Measurements from ENCODE around the gene ACOD1.

DNA sequence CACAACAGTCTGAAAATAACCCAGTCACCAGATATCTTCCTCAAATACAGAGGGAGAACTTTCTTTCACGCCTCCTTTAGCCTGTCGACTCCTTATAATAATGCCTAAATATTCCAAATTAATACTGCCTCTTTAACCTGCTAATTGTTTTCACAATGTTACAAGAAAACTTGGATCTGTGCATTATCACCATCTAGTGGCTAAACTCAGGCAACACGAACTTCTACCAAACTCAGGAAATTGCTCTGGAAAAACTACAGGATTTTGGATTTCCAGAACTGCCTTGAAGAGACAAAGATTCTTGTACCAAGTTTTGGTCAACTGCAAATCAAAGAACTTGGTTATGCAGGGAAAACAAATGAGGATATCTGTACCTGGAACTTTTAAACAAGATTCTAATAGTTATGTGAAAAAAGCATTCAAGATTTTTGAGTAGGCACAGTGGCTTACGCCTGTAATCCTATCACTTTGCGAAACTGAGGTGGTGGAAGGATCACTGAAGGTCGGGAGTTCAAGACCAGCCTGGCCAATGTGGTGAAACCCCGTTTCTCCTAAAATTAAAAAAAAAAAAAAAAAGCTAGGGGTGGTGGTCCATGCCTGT lies 54.4 kb downstream of the ACOD1 start:
- TF ChIP-seq, protein P1, sequence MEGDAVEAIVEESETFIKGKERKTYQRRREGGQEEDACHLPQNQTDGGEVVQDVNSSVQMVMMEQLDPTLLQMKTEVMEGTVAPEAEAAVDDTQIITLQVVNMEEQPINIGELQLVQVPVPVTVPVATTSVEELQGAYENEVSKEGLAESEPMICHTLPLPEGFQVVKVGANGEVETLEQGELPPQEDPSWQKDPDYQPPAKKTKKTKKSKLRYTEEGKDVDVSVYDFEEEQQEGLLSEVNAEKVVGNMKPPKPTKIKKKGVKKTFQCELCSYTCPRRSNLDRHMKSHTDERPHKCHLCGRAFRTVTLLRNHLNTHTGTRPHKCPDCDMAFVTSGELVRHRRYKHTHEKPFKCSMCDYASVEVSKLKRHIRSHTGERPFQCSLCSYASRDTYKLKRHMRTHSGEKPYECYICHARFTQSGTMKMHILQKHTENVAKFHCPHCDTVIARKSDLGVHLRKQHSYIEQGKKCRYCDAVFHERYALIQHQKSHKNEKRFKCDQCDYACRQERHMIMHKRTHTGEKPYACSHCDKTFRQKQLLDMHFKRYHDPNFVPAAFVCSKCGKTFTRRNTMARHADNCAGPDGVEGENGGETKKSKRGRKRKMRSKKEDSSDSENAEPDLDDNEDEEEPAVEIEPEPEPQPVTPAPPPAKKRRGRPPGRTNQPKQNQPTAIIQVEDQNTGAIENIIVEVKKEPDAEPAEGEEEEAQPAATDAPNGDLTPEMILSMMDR (conservative IDR thresholded peaks at IDR 0.05; ENCODE audit: low read depth, low read length), result peak; percentile 74
- no peak for TF ChIP-seq EZH2 (IDR thresholded peaks at IDR 0.05; ENCODE audit: low read length, unreplicated experiment)
- TF ChIP-seq EZH2phosphoT487 (IDR thresholded peaks at IDR 0.05; ENCODE audit: borderline replicate concordance, low read length), result no peak
